Occipital lobe (tissue), 2 donors: ENCODE results near the gene SRRT. TPM values are rescaled to one million over a fixed set of nuclear protein-coding genes. Genes with fewer than 3 reads are reported as not detected.

ENCODE experiments used
- DNase-seq: peaks from one replicate; lab custom pipeline; 2025; lab: John Stamatoyannopoulos, UW
- total RNA-seq: library from RNA; depleted of rRNA; stranded (reverse); fragments of >200 nt; gene quantifications from one replicate; pipeline ENCODE4 v1.2.3, GENCODE V29; 2014

Gene SRRT
- total RNA-seq, 1 donor from 2014 or later = 29.5 TPM

- DNase-seq = no peak
Measured at GRCh38 chr7:100879685-100880261, 4.9 kb downstream of the SRRT start.

GRCh38 chr7:100880645-100881044, 5.7 kb downstream of the SRRT start:
- no peak for DNase-seq

- no peak for DNase-seq
Measured at GRCh38 chr7:100881136-100881535, 6.2 kb downstream of the SRRT start.

GRCh38 chr7:100882201-100882600, 7.3 kb downstream of the SRRT start:
- DNase-seq = no peak

DNA sequence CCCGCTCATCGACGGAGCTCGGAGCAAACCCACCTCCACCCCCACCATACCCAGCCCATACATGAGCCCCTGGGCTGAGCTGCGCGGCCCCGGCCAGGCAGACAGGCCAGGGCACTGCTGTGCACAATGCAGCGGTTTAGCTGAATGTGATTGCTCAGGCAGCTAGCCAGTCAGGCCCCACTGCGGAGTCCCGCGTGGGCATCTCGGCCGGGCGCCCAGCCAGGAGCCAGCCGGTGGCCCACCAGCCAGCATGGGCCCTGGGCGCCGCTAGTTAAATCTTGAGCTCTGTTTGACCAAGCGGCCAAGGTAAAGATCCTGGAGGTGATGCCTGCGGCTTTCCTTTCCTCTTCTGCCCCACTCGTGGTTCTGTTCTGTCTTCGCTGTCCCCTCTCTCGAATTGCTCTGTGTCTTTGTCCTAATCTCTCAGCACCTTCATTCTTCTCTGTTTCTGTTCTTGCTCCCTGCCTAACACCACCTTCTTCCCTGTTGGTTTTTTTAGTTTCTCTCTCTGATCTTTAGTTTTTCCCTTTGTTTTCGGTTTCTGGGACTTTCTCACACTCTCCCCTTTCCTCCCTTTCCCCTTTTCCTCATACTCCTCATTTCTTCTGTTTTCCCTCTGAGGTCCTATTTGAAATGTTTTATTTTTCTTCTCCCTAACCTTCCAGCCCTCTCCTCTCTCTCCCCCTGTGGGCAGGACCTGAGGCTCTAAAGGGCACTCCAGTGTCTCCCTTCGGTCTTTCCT, 8.1 kb downstream of the SRRT start:
- no peak for DNase-seq

- DNase-seq = no peak
Measured at GRCh38 chr7:100884736-100885439, 10.0 kb downstream of the SRRT start.

DNA sequence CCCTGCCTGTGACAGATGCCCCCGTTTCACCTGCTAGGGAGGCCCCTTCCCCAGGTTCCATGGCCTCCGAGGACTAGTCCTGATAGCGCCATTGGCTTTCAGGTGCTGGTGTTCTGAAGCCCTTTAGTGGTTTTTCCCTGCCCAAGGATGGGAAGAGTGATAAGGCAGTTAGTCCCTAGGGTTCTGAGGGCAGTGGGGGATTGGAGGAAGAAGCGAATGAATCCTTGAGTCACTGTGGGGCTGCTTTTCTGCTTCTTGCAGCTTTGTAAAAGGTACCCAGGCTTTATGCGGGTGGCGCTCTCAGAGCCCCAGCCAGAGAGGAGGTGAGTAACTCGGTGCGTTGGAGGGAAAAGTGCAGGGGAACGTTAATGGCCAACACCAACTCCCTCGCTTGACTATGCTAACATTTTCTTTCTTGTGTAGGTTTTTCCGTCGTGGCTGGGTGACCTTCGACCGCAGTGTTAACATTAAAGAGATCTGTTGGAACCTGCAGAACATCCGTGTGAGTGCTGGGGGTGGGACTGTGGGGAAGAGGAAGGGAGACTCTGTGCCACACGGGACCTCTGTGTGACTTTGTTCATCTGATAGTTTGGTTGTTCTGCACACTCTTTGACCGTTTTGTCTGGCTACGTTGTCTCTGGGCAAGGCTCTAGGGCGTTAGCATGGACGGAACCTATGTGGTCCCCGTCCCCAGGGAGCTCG, 10.7 kb downstream of the SRRT start:
- DNase-seq = no peak

- DNase-seq = no peak
Measured at GRCh38 chr7:100886142-100886935, 11.4 kb downstream of the SRRT start.

DNA sequence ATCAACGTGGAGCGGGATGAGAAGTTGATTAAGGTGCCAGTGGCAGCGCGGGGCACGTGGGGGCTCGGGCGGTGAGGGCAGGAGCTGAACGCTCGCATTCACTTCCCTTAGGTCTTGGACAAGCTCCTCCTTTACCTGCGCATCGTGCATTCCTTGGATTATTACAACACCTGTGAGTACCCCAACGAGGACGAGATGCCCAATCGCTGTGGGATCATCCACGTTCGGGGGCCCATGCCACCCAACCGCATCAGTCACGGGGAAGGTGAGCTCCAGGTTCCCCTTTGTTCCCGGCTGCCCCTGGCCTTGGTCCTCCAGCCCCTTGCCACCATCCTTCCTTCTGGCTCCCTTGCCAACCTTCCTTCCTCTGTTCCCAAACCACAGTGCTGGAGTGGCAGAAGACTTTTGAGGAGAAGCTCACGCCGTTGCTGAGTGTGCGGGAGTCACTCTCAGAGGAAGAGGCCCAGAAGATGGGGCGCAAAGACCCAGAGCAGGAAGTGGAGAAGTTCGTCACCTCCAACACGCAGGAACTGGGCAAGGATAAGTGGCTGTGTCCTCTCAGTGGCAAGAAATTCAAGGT, 12.1 kb downstream of the SRRT start:
- no peak for DNase-seq

- DNase-seq = no peak
Measured at GRCh38 chr7:100887516-100888290, 12.8 kb downstream of the SRRT start.

- no peak for DNase-seq
Measured at GRCh38 chr7:100888291-100888987, 13.5 kb downstream of the SRRT start.

DNA sequence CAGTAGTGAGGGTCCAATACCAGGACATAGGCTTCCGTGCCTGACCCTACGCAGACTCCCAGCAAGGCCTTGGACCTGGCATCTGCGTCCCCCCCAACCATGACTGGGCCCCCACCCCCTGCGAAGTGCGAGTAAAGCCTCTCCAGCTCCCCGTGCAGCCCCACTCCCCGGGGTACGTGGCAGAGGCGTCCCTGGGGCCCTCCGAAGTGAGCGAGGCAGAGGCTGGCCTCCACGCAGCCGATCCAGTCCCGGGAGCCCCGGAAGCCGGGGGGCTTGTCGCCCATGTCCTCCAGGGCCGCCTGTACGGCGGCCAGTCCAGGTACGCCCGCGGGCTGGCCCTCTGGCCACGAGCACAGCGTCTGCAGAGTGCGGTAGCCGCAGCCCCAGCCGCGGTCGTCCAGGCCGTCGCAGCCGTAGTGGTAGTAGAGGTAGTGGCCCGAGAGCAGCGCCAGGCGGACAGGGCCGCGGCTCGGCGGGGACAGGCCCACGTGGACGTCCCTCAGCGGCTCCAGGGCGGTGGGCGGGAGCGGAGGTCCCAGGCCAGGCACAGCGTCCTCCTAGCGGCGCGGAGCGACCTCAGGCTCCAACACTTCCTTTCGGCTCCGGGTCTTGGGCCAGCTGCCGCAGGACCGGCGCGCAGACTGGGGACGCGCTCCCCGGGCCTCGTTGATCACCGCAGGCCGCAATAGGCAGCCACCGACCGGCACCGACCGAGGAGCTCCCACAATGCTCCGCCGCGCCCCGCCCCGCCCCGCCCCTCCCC, 14.3 kb downstream of the SRRT start, which contains the start of gene UFSP1:
Gene UFSP1 (minus strand): TSS at position 728 of the 763 bp plus-strand sequence. CDS start 444 bp downstream, at position 284.
- DNase-seq = no peak

DNA sequence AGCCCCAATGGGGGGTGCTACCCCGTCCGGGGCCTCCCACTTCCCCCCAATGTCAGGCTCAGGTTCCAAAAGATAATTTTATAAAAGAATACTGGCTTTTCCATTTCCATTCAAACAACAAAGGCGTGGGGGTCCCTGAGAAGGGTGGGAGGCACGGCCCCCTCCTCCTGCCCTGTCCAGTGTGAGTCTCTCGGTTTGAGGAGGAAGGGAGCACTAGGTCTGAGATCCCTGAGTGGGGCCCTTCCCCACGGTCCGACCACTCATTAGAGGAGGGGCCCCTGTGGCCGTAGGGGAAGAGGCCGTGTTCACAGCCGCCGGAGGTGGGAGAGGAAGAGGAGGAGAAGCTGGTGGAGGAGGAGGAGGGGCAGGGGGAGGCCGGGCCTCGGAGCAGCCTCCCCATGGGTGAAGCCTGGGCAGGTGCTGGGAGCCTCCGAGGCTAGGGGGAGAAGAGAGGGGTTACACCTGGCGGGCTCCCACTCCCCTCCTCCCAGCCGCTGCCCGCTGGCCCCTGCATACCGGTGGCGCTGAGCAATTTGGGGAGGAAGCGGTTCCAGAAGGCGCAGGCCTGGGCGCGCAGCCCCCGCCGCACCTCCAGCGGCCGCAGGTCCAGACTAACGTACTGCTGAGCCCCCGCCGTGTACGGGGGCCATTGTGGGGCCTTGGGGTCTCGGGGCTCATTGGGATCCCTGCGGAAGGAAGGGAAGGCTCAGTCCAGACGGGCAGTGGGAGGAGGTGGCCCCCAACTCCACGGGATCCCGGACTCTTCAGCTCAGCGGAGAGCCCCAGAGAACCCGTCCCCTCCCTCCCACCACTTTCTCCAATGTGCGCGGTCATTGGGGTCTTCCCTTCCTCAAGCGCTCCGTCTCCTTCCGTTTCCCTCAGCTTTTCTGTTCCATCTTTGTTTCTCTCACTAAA, 16.0 kb downstream of the SRRT start:
- no peak for DNase-seq

GRCh38 chr7:100891568-100892247, 16.8 kb downstream of the SRRT start:
- no peak for DNase-seq

GRCh38 chr7:100892364-100893317, 17.7 kb downstream of the SRRT start:
- DNase-seq = no peak
